Ishikawa (cell line): ENCODE results near the gene PTDSS2.

Experiments used
- CREB1 ChIP-seq: IDR thresholded peaks from 2 replicates; pipeline ENCODE4 v1.6.1; 2012; ENCODE audit warnings: low read depth
- FOXM1 ChIP-seq: IDR thresholded peaks from 2 replicates; pipeline ENCODE4 v1.6.1; 2012; ENCODE audit warnings: low read depth, borderline replicate concordance
- NFIC ChIP-seq: IDR thresholded peaks from 2 replicates; pipeline ENCODE4 v1.6.1; 2012
- RAD21 ChIP-seq: IDR thresholded peaks from 2 replicates; pipeline ENCODE4 v1.6.1; 2012; ENCODE audit warnings: low read depth
- TAF1 ChIP-seq: IDR thresholded peaks from 2 replicates; pipeline ENCODE4 v1.6.1; 2012; ENCODE audit warnings: low read depth, mild to moderate bottlenecking
- YY1 ChIP-seq: IDR thresholded peaks from 2 replicates; pipeline ENCODE4 v1.6.1; 2012; ENCODE audit warnings: low read depth
- TF ChIP-seq, protein P1 (sequence below): IDR thresholded peaks from 2 replicates; pipeline ENCODE4 v1.6.1; 2012; ENCODE audit warnings: low read depth, mild to moderate bottlenecking

DNA sequence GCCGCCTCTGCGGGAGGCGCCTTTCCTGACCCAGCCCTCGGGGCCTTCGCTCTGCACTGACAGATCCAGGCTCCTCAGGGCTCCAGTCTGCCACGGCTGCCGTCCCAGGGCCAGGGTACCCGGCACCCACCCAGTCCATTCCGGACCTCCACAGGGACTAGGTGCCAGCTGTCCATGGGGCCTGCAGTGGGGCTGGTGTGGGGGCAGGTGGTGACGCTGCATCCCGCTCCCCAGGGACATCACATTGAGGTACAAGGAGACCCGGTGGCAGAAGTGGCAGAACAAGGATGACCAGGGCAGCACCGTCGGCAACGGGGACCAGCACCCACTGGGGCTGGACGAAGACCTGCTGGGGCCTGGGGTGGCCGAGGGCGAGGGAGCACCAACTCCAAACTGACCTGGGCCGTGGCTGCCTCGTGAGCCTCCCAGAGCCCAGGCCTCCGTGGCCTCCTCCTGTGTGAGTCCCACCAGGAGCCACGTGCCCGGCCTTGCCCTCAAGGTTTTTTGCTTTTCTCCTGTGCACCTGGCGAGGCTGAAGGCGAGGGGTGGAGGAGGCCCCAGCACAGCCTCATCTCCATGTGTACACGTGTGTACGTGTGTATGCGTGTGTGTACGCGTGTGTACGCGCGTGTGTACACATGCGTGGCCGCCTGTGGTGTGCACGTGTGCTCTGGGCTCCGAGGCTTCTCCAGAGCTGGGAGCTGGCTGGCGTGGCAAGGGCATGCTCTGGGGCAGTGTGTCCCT, 40.3 kb downstream of the PTDSS2 start:
- TF ChIP-seq, protein P1, sequence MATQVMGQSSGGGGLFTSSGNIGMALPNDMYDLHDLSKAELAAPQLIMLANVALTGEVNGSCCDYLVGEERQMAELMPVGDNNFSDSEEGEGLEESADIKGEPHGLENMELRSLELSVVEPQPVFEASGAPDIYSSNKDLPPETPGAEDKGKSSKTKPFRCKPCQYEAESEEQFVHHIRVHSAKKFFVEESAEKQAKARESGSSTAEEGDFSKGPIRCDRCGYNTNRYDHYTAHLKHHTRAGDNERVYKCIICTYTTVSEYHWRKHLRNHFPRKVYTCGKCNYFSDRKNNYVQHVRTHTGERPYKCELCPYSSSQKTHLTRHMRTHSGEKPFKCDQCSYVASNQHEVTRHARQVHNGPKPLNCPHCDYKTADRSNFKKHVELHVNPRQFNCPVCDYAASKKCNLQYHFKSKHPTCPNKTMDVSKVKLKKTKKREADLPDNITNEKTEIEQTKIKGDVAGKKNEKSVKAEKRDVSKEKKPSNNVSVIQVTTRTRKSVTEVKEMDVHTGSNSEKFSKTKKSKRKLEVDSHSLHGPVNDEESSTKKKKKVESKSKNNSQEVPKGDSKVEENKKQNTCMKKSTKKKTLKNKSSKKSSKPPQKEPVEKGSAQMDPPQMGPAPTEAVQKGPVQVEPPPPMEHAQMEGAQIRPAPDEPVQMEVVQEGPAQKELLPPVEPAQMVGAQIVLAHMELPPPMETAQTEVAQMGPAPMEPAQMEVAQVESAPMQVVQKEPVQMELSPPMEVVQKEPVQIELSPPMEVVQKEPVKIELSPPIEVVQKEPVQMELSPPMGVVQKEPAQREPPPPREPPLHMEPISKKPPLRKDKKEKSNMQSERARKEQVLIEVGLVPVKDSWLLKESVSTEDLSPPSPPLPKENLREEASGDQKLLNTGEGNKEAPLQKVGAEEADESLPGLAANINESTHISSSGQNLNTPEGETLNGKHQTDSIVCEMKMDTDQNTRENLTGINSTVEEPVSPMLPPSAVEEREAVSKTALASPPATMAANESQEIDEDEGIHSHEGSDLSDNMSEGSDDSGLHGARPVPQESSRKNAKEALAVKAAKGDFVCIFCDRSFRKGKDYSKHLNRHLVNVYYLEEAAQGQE, result no peak
- TF ChIP-seq NFIC, result no peak
- no peak for TF ChIP-seq TAF1
- no peak for TF ChIP-seq YY1
- TF ChIP-seq CREB1, result no peak
- no peak for TF ChIP-seq RAD21
- no peak for TF ChIP-seq FOXM1
